Stimulated activated CD4-positive, alpha-beta T cell treated with anti-CD3 and anti-CD28 coated beads, Interleukin-4, amount 100 ng/mL, for 1 hour (primary cell): ENCODE measurements around the gene NAA11.
"Not testable (repeated sequence)": the region's sequence is repeated elsewhere in the genome, so short reads cannot be mapped to it uniquely, and the experiment has no call there.

ENCODE experiments used
- DNase-seq: peaks from one replicate; pipeline ENCODE4 v3.0.0-alpha.2; 2020

The NAA11 gene

DNA sequence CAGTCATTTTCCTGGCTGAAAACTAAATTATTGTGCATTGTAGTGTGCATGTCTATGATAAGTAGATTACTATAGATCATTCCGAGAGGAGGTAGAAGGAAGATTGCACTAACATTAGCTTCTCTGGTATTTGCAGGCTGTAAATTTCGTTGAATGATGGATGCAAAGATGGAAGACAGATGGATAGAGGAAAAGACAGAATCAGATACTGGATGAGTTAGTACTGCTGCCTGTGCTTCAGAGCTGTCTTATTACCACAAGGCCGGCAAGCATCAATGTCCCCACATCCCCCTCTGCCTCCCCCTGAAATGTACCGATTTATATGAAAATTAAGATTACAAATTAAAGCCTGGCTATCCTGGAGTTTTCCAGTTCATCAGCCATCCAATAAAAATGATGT, 17.7 kb downstream of the NAA11 start:
- no peak for DNase-seq

DNA sequence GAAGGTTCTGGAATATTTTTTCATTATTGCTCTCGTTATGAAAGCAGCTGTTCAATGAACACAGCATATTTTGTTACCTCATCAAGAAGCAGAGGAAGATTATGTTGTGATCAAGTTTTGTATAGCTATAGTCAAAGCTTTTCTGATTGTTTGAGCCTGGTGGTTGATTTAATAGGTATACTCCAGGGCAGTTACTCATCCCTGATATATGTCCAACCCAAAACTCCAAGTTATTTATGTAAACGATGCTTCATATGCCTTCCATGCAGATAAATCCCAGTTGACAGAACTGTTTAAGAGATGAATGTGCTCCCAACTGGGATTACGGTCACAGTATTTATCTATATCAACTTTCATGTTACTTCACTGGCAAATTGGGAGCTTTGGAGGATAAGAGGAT, 19.1 kb downstream of the NAA11 start:
- no peak for DNase-seq

DNA sequence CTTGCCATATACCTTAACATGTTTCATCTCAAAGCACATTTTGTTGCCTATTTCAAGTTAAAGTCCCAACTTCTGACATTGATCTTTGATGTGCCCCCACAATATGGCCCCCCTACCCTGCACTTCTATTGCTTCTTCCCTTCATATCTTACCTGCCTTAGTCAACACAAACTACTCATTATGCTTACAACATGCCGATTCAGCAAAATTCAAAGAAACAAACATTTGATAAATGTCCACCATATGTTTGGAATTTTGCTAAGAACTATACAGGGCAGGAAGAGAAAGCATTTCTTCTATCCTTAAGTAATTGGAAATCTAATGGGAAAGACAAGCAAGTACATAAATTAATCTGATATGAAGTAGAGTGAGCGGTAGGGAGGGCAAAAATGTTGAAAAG, 25.6 kb downstream of the NAA11 start:
- DNase-seq: no peak

DNA sequence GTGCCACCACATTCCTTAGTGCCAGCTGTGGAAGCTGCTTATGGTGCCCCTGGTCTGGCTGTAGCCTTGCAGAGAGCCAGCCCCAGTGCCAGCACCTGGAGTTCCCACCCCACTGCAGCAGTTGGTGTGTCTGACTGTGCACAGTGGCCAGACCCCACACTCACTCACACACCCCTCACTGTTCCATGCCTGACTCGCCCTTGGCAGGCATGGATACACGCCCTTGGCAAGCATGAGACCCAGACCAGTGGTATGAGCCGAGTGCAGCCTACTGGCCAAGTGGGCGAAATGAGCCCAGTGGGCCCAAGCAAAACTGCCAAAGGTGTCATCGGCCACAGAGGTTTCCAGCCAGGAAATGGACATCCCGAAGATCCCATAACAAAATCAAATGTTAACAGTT, 27.4 kb downstream of the NAA11 start:
- no peak for DNase-seq

DNA sequence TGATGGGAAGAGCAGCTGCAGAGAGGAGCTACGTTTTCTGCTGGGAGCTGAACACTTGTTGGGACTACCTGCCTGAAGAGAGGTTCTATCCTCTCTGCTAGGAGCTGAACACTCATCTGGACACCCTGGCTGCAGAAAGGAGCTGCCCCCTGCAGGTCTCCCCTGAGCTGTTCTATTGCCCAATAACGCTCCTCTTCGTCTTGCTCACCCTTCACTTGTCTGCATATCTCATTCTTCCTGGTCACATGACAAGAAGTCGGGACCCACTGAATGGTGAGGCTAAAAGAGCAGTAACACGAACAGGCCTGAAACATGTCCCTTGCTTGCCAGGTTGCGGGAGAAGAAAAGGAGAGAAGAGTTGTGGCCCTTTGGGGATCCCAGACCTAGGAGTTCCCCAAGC, 27.8 kb downstream of the NAA11 start:
- DNase-seq: no peak

DNA sequence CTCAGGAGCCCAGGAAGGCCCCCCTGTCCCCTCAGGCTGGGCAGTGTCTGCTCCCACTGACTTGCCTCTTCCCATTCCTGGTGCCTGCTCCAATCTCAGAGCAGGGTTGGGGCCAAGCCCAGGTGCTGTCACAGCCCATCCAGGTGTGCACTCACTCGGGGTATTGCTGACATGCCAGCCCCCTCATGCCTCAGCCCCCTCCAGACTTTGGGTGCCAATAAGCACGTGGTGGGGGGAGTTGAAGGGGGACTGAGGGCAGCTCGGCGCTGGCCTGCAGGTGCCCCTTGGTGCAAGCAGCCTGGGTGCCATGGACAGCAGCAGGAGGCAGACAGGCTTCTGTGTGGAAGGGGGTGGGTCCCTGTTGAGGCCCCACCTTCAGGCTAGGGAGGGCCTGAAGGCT, 28.4 kb downstream of the NAA11 start:
- DNase-seq: no peak

DNA sequence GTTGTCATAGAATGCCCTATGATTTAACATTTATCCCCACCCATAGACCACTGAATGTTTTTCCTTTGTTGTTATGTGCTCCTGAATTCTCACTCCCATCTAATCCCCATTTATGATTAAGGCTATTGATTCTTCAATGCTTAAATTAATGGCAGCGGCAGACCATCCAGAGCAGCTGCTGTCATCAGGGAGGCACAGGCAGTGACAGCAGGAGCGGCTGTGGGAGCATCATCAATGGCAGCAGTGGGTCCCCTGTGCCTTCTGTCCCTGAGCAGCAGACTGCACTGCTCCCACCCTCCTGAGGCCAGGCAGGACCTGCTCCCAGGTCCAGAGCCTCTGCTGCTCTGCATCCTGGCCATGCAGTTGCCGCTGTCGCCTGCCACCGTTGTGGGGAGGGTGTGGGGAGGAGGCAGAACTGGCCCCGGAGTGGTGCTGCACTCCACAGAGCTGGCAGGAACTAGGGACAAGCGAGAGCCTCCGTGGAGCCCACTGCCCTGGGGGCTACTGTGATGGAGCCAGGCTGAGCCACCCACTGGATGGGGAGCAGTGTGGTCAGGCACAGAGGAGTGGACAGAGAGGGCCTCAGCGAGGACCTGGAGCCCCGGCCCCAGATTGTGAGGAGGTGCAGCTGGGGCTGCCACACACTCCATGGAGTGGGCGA, 29.0 kb downstream of the NAA11 start:
- DNase-seq: no peak

DNA sequence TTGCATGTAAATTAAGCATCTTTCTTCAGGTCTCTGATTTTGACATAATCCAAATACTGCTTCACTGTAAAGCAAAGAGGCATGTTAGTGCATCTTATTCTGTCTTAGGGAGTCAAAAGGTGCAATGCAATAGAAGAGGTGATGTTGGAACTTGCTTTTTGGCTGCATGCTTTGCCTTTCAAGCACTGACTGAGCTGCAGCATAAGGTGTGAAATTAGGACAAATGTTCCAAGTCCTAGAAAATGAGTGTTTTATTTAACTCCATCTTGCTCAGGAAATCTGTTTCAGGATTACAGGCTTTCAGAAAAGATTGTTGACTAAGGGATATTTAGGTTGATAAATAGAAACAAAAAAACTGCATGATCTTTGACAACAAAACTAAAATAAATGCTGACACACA, 30.8 kb downstream of the NAA11 start:
- DNase-seq: no peak

DNA sequence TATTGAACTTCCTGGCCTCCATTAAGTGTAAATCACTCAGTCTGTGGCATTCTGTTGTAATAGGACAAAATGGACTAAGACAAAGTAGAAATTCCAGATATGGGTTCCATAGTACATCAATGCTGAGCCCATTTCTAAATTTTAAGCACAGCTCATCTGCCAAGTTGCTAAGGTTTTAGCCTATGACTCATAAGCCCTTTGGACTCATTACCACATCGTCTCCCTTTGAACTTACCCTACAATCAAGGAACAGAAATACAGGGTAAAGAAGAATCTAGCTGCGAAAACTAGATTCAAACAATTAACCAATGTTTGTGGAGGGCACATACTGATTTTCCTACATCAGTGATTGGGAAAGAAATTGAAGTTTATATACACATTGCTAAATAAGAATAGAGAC, 31.8 kb downstream of the NAA11 start:
- DNase-seq: no peak

DNA sequence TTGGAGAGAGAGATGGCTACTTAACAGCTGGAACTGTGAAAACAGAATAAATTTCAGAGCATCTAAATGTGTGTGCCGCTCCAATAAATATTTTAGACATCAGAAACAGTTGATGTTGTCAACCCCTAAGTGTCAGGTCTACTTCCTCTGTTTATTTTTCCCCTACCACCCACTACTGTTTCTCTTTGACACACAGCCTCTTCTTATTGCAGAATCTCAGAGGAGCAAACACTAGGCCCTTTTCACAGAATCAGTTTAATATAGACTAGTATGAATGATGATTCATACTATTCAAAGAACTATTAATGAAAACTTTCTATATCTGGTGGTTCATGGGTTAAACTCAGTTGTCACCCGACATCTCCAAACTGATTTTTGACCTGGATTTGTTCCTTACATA, 33.9 kb downstream of the NAA11 start:
- no peak for DNase-seq

DNA sequence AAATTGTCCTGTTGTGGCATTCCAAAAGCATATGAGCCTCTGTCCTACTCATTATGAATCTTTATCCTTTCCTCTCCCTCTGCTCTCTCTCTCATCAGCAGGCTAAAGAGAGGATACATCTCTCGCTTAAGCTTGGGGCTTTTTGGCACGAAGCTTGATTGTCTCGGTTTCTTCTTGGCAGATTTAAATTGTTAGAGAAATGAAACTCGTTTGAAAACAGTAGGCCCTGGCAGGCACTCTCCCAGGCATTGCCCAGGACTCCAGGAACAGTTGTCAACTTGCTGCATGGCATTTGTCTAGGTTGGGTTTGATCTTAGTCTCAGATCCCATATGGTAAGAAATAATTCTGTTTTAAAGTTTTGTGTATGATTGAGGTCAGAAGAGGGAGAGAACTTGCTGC, 35.5 kb downstream of the NAA11 start:
- DNase-seq: no peak

DNA sequence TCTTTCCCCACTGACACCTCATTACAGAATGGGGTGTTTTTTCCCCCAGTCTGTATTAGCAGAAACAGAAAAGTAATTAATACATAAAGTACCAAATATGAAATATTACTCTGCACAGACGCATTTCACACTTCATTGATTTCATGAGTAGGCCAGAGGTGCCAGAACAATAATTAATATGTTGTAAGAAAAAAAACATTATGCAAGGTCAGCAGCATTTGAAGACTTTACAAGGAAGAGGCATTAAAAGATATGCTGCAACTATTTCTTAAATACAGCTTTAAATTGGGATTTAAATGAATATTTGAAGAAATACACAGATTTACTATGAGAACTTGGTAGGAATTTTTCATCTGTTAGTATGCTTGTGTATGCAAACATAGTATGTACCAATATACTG, 37.7 kb downstream of the NAA11 start:
- DNase-seq: no peak

DNA sequence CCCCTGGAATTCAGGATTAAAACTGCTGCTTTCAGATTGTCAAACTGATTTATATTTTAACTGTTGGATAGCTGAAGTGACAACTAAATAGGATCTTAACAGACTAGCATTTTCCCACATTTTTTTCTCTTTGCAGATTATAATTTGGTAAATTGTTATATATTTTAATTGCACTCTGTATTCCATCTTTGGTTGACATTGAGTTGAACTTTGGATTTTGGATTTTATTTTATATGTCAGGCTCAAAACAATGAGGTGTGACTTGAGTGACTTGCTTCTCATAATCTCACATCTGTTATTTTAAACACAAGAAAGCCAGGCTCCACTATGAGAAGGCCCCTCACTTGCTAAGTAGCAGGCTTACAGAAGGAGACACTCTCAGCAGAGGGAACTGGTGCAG, 38.1 kb downstream of the NAA11 start:
- DNase-seq: no peak

DNA sequence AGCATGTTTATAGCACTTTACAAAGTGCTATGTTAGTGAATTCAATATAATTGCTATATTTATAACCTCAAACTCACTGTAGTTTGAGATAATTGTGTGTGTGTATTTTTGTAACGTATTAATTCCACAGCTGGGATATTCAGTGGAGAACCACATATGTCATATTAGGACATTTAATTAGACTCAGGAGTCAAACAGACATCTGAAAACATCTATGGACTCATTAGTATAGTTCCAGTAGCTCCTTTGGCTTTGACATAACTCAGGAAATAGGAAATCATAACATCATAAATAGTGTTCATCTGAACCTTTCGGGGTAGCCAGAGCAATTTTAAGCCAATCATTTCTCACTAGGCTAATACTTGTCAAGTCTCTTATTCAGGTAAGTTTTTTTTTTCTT, 38.8 kb downstream of the NAA11 start:
- no peak for DNase-seq

DNA sequence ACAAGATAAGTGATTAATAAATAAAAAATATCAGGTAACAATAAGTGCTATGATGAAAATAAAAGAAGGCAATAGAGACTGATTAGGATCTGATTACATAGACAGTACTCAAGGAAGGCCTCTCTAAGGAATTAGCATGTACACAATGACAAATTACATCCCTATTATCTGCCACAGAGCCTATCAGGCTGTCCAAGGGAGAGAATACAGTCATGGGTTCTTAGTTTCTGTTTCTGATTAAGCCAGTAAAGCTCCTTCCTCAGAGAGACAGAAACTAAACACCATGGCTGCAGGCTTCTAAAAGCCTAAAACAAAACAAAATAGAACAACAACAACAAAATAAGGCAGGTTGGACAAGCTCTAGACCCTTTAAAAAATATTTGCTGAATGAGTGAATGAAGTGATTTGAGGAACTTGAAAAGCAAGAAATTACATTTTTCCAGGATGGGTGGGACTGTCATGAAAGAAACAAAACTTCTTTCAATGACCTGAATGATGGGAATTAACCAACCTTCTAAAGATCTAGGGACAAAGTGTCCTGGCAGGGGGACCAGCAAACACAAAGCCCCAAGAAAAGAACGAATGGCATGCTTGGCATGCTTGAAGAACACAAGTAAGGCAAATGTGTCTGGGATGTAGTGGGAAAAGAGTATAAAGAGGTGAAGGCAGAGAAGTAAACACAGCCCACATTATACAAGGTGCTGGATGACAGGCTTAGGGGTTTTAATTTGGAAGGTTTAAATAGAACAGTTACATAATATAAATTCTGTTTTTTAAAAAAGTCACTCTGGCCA, 44.1 kb downstream of the NAA11 start:
- DNase-seq: no peak

DNA sequence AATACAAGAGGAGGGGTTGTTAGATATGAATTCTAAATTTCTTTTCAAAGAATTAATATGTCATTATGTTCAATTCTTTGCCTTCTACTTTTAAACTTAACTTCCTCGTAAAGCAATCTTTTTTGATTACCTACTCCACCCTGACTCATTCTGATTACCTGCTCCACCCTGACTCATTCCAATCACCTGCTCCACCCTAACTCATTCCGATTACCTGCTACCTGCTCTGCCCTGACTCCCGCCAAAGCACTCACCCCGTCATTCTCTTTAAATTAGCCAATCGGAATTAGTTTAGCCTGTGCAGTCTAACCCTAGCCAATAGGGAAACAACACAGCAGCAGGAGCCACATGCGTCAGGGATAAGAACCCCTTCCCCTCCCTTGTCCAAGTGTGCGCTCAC, 48.4 kb downstream of the NAA11 start:
- not testable (repeated sequence) for DNase-seq

DNA sequence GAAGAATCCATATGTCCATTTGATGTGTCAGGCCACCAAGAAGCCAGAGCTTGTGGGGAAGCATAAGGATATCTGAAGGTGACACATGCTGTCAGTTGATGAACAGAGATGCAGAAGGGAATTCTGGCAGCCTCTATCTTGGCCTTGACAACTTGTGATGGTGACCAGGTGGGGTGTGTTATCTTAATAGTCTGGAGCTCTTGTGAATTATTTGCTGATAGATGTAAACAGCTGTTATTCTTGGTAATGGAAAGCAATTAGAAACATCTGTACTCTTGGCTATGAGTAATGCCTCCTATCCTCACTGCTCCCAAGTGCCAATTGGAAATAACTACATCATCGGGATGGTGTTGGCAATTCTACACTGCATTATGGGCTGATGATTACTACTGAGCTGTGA, 51.9 kb downstream of the NAA11 start:
- no peak for DNase-seq

DNA sequence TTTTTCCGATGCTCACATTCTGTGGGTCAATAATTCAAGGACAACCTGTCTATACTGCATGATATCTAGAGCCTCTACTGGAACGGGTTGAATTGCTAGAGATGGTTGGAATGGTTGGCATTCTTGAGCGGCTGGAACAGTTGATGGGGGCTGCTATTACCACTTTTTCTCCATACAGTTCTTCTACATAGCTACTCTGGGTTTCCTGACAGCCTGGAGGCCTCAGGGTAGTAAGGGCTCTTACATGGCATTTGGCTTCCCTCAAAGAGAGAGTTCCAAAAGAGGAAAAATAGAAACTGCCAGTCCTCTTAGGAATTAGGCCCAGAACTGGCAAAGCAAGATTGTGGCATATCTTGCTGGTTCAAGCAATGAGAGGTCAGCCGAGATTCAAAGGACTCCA, 53.1 kb downstream of the NAA11 start:
- no peak for DNase-seq

DNA sequence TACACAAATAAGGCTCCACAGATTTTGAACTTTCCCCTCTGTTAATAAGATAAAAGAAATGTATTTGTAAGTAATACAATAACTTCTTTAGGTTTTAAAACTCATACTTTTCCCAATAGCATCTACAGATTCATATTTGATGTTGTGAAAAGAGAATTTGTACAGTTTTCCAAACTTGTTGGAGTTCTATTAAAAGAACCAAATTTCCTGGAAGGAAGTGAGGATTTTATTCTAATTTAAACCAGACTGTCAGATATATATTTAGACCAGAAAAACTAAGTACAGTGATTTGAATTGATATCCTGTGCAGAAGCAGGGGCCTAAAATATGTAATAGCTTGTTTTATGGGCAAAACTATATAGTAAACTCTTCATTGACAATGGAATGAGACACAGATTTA, 53.7 kb downstream of the NAA11 start:
- no peak for DNase-seq

DNA sequence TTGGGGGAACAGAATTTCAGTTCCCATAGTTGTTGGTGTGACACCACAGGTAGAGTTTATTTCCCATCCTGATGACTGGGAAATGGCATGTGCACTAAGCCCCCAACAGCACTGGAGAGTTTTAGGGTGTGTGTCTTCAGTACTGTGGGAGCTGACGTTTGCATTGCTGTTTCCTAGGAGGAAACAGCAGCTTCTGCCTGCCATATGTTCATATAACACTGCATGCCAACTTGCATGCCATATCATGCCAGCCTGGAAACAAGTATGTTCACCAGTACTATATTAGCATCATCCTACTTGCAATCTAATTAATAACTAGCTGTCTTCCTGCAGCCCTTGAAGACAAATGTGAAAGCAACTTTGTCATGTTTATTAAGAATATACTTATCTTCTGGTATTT, 58.2 kb downstream of the NAA11 start:
- no peak for DNase-seq
